SK-N-SH treated with all-trans-retinoic acid at 6 μM for 48 hours (cell line): ENCODE results near the gene MMP21.

ENCODE experiments used
- ARNTL ChIP-seq: fragments of 450-650 bp; formaldehyde crosslinking; IDR thresholded peaks from 2 replicates; pipeline ENCODE4 v1.5.0; 2020; ENCODE audit warnings: low read depth, mild to moderate bottlenecking, moderate library complexity, borderline replicate concordance
- CREB5 ChIP-seq: fragments of 250-450 bp; sonication (Bioruptor Pico); IDR thresholded peaks from 2 replicates; pipeline ENCODE4 v1.5.1; 2020; ENCODE audit warnings: low read depth, mild to moderate bottlenecking, moderate library complexity
- ESRRG ChIP-seq: fragments of 250-450 bp; sonication (Bioruptor Pico); IDR thresholded peaks from 2 replicates; pipeline ENCODE4 v1.6.1; 2021; ENCODE audit warnings: mild to moderate bottlenecking
- GLIS3 ChIP-seq: fragments of 250-450 bp; sonication (Bioruptor Pico); IDR thresholded peaks from 2 replicates; pipeline ENCODE4 v1.5.0; 2020; ENCODE audit warnings: mild to moderate bottlenecking, moderate library complexity
- ISL1 ChIP-seq: fragments of 250-450 bp; sonication (Bioruptor Pico); IDR thresholded peaks from 2 replicates; pipeline ENCODE4 v2.1.2; 2022; ENCODE audit warnings: mild to moderate bottlenecking, moderate library complexity
- PATZ1 ChIP-seq: fragments of 250-450 bp; sonication (Bioruptor Pico); IDR thresholded peaks from 2 replicates; pipeline ENCODE4 v1.8.0; 2020; ENCODE audit warnings: mild to moderate bottlenecking, moderate library complexity, borderline replicate concordance
- ZC3H10 ChIP-seq: fragments of 250-450 bp; sonication (Bioruptor Pico); IDR thresholded peaks from 2 replicates; pipeline ENCODE4 v1.5.1; 2021; ENCODE audit warnings: mild to moderate bottlenecking, moderate library complexity
- ZFP30 ChIP-seq: fragments of 450-650 bp; formaldehyde crosslinking; IDR thresholded peaks from 2 replicates; pipeline ENCODE4 v1.5.0; 2022; ENCODE audit warnings: mild to moderate bottlenecking, moderate library complexity
- ZNF565 ChIP-seq: fragments of 450-650 bp; formaldehyde crosslinking; conservative IDR thresholded peaks from 2 replicates; pipeline ENCODE4 v1.5.0; 2020; ENCODE audit warnings: low read depth, mild to moderate bottlenecking, moderate library complexity
- ZNF8 ChIP-seq: fragments of 450-650 bp; formaldehyde crosslinking; IDR thresholded peaks from 2 replicates; pipeline ENCODE4 v1.5.0; 2020; ENCODE audit warnings: mild to moderate bottlenecking, moderate library complexity

- TF ChIP-seq ARNTL (no peak), PATZ1 (CRISPR knock-in tag) (no peak), ZC3H10 (CRISPR knock-in tag) (no peak), GLIS3 (CRISPR knock-in tag) (no peak), CREB5 (CRISPR knock-in tag) (no peak), ZFP30 (CRISPR knock-in tag) (no peak), ESRRG (CRISPR knock-in tag) (no peak), ZNF565 (no peak), ZNF8 (CRISPR knock-in tag) (no peak), ISL1 (CRISPR knock-in tag) (no peak)
Measured at GRCh38 chr10:125721035-125721434, 54.6 kb downstream of the MMP21 start.
